ENCODE results near the gene A1BG. TPM values are rescaled to one million over a fixed set of nuclear protein-coding genes. Genes with fewer than 3 reads are reported as not detected.

A1BG gene
- total RNA-seq, 1 donor from 2014 or later: 27.3 TPM

- Mint-ChIP-seq H3K27ac (ENCODE audit: unreplicated experiment) (no peak overlapping the region), H3K27me3 (ENCODE audit: unreplicated experiment) (peaks cover 8% of the 10 kb centered on the region), H3K9me3 (ENCODE audit: unreplicated experiment) (peaks cover 3% of the 10 kb centered on the region), H3K36me3 (ENCODE audit: unreplicated experiment) (peaks cover 15% of the 10 kb centered on the region), H3K4me1 (ENCODE audit: low read depth, unreplicated experiment) (no peaks in the 10 kb centered on the region), H3K4me3 (ENCODE audit: unreplicated experiment) (no peak overlapping the region)
- no peak for TF ChIP-seq CTCF (IDR thresholded peaks at IDR 0.05; ENCODE audit: partially characterized antibody, unreplicated experiment)
- DNase-seq: no peak
Measured at GRCh38 chr19:58338825-58339558, 14.3 kb downstream of the A1BG start.

GRCh38 chr19:58338336-58338735 is 15.0 kb downstream of the A1BG start:
- DNase-seq: no peak
- peaks cover 15% of the 10 kb centered on the region for H3K36me3 Mint-ChIP-seq (ENCODE audit: unreplicated experiment)
- H3K27ac Mint-ChIP-seq (ENCODE audit: unreplicated experiment): no peak overlapping the region
- peaks cover 1% of the 10 kb centered on the region for H3K9me3 Mint-ChIP-seq (ENCODE audit: unreplicated experiment)
- H3K4me1 Mint-ChIP-seq (ENCODE audit: low read depth, unreplicated experiment): no peaks in the 10 kb centered on the region
- TF ChIP-seq CTCF (IDR thresholded peaks at IDR 0.05; ENCODE audit: partially characterized antibody, unreplicated experiment): no peak
- H3K27me3 Mint-ChIP-seq (ENCODE audit: unreplicated experiment): peaks cover 9% of the 10 kb centered on the region
- no peak overlapping the region for H3K4me3 Mint-ChIP-seq (ENCODE audit: unreplicated experiment)

GRCh38 chr19:58336820-58337219 is 16.5 kb downstream of the A1BG start:
- no peak for DNase-seq
- H3K36me3 Mint-ChIP-seq (ENCODE audit: unreplicated experiment): peaks cover 6% of the 10 kb centered on the region
- H3K4me1 Mint-ChIP-seq (ENCODE audit: low read depth, unreplicated experiment): no peaks in the 10 kb centered on the region
- TF ChIP-seq CTCF (IDR thresholded peaks at IDR 0.05; ENCODE audit: partially characterized antibody, unreplicated experiment): no peak
- no peak overlapping the region for H3K4me3 Mint-ChIP-seq (ENCODE audit: unreplicated experiment)
- peaks cover 11% of the 10 kb centered on the region for H3K27me3 Mint-ChIP-seq (ENCODE audit: unreplicated experiment)
- no peaks in the 10 kb centered on the region for H3K9me3 Mint-ChIP-seq (ENCODE audit: unreplicated experiment)
- no peak overlapping the region for H3K27ac Mint-ChIP-seq (ENCODE audit: unreplicated experiment)

- H3K4me1 Mint-ChIP-seq (ENCODE audit: low read depth, unreplicated experiment): no peaks in the 10 kb centered on the region
- no peaks in the 10 kb centered on the region for H3K9me3 Mint-ChIP-seq (ENCODE audit: unreplicated experiment)
- H3K36me3 Mint-ChIP-seq (ENCODE audit: unreplicated experiment): peaks cover 5% of the 10 kb centered on the region
- no peak for DNase-seq
- no peak overlapping the region for H3K27ac Mint-ChIP-seq (ENCODE audit: unreplicated experiment)
- peaks cover 11% of the 10 kb centered on the region for H3K27me3 Mint-ChIP-seq (ENCODE audit: unreplicated experiment)
- TF ChIP-seq CTCF (IDR thresholded peaks at IDR 0.05; ENCODE audit: partially characterized antibody, unreplicated experiment): no peak
- no peak overlapping the region for H3K4me3 Mint-ChIP-seq (ENCODE audit: unreplicated experiment)
Measured at GRCh38 chr19:58336216-58336615, 17.1 kb downstream of the A1BG start.

GRCh38 chr19:58335630-58336029 is 17.7 kb downstream of the A1BG start:
- Mint-ChIP-seq H3K4me1 (ENCODE audit: low read depth, unreplicated experiment) (peaks cover 3% of the 10 kb centered on the region), H3K4me3 (ENCODE audit: unreplicated experiment) (no peak overlapping the region), H3K27me3 (ENCODE audit: unreplicated experiment) (peaks cover 11% of the 10 kb centered on the region), H3K9me3 (ENCODE audit: unreplicated experiment) (no peaks in the 10 kb centered on the region), H3K36me3 (ENCODE audit: unreplicated experiment) (peaks cover 5% of the 10 kb centered on the region), H3K27ac (ENCODE audit: unreplicated experiment) (no peak overlapping the region)
- DNase-seq: no peak
- no peak for TF ChIP-seq CTCF (IDR thresholded peaks at IDR 0.05; ENCODE audit: partially characterized antibody, unreplicated experiment)

Measured in glutamatergic neuron (in vitro differentiated cells).